Midbrain (tissue), 1 donor: ENCODE measurements around the gene LPGAT1.

Experiments used
- DNase-seq: peaks from one replicate; lab custom pipeline; 2025; lab: John Stamatoyannopoulos, UW

Gene LPGAT1

GRCh38 chr1:211762206-211762605 is 68.4 kb downstream of the LPGAT1 start:
- DNase-seq, result no peak

- no peak for DNase-seq
These were observed 69.2 kb downstream of the LPGAT1 start for GRCh38 chr1:211761400-211761799.

- DNase-seq, result no peak
These were observed 74.0 kb downstream of the LPGAT1 start for GRCh38 chr1:211756471-211757020.

- no peak for DNase-seq
These were observed 76.8 kb downstream of the LPGAT1 start for GRCh38 chr1:211753649-211754251.

- DNase-seq, result no peak
These were observed 77.5 kb downstream of the LPGAT1 start for GRCh38 chr1:211752951-211753486.

- DNase-seq, result no peak
These were observed 78.2 kb downstream of the LPGAT1 start for GRCh38 chr1:211752317-211752716.

- no peak for DNase-seq
These were observed 79.1 kb downstream of the LPGAT1 start for GRCh38 chr1:211751438-211751837.

- DNase-seq, result no peak
These were observed 80.0 kb downstream of the LPGAT1 start for GRCh38 chr1:211750599-211750998.

GRCh38 chr1:211749251-211749650 is 81.3 kb downstream of the LPGAT1 start:
- DNase-seq, result no peak

GRCh38 chr1:211748810-211749209 is 81.8 kb downstream of the LPGAT1 start:
- no peak for DNase-seq

GRCh38 chr1:211742889-211743529 is 87.6 kb downstream of the LPGAT1 start:
- DNase-seq, result no peak

GRCh38 chr1:211742272-211742671 is 88.3 kb downstream of the LPGAT1 start:
- DNase-seq, result peak; percentile 57

- no peak for DNase-seq
These were observed 88.8 kb downstream of the LPGAT1 start for GRCh38 chr1:211741788-211742187.

GRCh38 chr1:211741116-211741515 is 89.4 kb downstream of the LPGAT1 start:
- no peak for DNase-seq

GRCh38 chr1:211739671-211740411 is 90.7 kb downstream of the LPGAT1 start:
- DNase-seq, result no peak

- no peak for DNase-seq
These were observed 91.8 kb downstream of the LPGAT1 start for GRCh38 chr1:211738691-211739301.

- peak; percentile 47 for DNase-seq
These were observed 92.4 kb downstream of the LPGAT1 start for GRCh38 chr1:211738096-211738690.

GRCh38 chr1:211737115-211738035 is 93.2 kb downstream of the LPGAT1 start:
- peak; percentile 80 for DNase-seq

- DNase-seq, result peak; percentile 66
These were observed 94.1 kb downstream of the LPGAT1 start for GRCh38 chr1:211736351-211736915.
